ENCODE data around the gene C1orf56. TPM values are rescaled to one million over a fixed set of nuclear protein-coding genes. Genes with fewer than 3 reads are reported as not detected.

C1orf56 gene
- total and polyA plus RNA-seq, 2 experiments from 2014 or later: 13.6 to 15.6 TPM

GRCh38 chr1:151001602-151002001, 45.9 kb upstream of the C1orf56 start:
- TF ChIP-seq, protein P1, sequence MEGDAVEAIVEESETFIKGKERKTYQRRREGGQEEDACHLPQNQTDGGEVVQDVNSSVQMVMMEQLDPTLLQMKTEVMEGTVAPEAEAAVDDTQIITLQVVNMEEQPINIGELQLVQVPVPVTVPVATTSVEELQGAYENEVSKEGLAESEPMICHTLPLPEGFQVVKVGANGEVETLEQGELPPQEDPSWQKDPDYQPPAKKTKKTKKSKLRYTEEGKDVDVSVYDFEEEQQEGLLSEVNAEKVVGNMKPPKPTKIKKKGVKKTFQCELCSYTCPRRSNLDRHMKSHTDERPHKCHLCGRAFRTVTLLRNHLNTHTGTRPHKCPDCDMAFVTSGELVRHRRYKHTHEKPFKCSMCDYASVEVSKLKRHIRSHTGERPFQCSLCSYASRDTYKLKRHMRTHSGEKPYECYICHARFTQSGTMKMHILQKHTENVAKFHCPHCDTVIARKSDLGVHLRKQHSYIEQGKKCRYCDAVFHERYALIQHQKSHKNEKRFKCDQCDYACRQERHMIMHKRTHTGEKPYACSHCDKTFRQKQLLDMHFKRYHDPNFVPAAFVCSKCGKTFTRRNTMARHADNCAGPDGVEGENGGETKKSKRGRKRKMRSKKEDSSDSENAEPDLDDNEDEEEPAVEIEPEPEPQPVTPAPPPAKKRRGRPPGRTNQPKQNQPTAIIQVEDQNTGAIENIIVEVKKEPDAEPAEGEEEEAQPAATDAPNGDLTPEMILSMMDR (IDR thresholded peaks at IDR 0.05; ENCODE audit: low read depth, low read length): no peak
- DNase-seq (ENCODE audit: low read depth in 1 of 2, low spot score in 1 of 2): no peak
- Histone ChIP-seq H3K4me1 (ENCODE audit: low read depth) (peaks cover 19% of the 10 kb centered on the region), H3K27me3 (no peaks in the 10 kb centered on the region), H3K27ac (no peak overlapping the region), H3K9me3 (ENCODE audit: low read depth) (no peaks in the 10 kb centered on the region), H3K4me3 (no peak overlapping the region), H3K36me3 (peaks cover 5% of the 10 kb centered on the region)

DNA sequence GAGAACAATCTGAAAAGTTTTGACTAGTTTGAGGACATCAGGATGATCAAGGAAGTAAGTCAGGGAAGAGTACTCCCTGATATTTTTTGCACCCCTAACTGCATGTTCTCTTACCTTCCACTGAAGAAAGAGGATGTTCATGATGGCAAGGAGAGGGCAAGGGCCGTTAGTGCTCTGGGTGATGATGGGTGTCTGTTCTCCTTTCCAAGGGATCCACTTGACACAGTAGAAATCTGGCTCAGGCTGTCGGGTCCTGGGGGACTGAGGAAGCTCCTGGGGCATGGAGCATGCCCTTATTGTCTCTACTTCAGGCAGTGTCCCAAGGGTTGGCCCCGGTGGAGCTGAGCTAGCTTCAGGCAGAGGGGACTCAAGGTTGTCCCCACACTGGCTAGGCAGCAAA, 45.5 kb upstream of the C1orf56 start:
- H3K36me3 ChIP-seq: peaks cover 5% of the 10 kb centered on the region
- no peaks in the 10 kb centered on the region for H3K27me3 ChIP-seq
- DNase-seq (ENCODE audit: low read depth in 1 of 2, low spot score in 1 of 2): no peak
- H3K27ac ChIP-seq: no peak overlapping the region
- no peaks in the 10 kb centered on the region for H3K9me3 ChIP-seq (ENCODE audit: low read depth)
- H3K4me3 ChIP-seq: no peak overlapping the region
- TF ChIP-seq, protein P1 (IDR thresholded peaks at IDR 0.05; ENCODE audit: low read depth, low read length): no peak
- H3K4me1 ChIP-seq (ENCODE audit: low read depth): peaks cover 19% of the 10 kb centered on the region

GRCh38 chr1:151002611-151003010, 44.9 kb upstream of the C1orf56 start:
- H3K27me3 ChIP-seq: no peaks in the 10 kb centered on the region
- H3K4me3 ChIP-seq: no peak overlapping the region
- no peak overlapping the region for H3K27ac ChIP-seq
- H3K4me1 ChIP-seq (ENCODE audit: low read depth): peaks cover 19% of the 10 kb centered on the region
- no peaks in the 10 kb centered on the region for H3K9me3 ChIP-seq (ENCODE audit: low read depth)
- no peak for DNase-seq (ENCODE audit: low read depth in 1 of 2, low spot score in 1 of 2)
- H3K36me3 ChIP-seq: peaks cover 5% of the 10 kb centered on the region
- TF ChIP-seq, protein P1 (IDR thresholded peaks at IDR 0.05; ENCODE audit: low read depth, low read length): no peak

DNA sequence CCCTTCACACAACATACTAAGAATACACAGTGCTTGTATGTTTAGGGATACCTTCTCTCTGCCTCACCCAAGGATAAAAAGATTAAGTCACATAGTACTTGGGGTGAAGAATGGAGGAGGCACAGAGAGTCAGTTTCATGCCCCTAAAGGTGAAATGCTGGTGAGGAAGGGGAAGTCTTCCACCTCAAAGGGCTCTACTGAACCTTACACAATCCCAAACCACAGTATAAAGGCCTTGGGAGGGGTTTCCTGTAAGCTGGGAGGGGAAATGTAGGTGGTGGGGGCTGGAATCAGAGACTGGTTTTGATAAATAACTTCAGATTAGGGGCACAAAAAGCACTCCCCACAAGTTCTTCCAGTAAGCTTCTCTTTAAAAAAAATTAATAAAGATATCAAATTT, 44.4 kb upstream of the C1orf56 start:
- Histone ChIP-seq H3K27ac (no peak overlapping the region), H3K36me3 (peaks cover 5% of the 10 kb centered on the region), H3K4me3 (no peak overlapping the region), H3K4me1 (ENCODE audit: low read depth) (peaks cover 22% of the 10 kb centered on the region), H3K27me3 (no peaks in the 10 kb centered on the region), H3K9me3 (ENCODE audit: low read depth) (no peaks in the 10 kb centered on the region)
- DNase-seq (ENCODE audit: low read depth in 1 of 2, low spot score in 1 of 2): no peak
- TF ChIP-seq, protein P1 (IDR thresholded peaks at IDR 0.05; ENCODE audit: low read depth, low read length): no peak

DNA sequence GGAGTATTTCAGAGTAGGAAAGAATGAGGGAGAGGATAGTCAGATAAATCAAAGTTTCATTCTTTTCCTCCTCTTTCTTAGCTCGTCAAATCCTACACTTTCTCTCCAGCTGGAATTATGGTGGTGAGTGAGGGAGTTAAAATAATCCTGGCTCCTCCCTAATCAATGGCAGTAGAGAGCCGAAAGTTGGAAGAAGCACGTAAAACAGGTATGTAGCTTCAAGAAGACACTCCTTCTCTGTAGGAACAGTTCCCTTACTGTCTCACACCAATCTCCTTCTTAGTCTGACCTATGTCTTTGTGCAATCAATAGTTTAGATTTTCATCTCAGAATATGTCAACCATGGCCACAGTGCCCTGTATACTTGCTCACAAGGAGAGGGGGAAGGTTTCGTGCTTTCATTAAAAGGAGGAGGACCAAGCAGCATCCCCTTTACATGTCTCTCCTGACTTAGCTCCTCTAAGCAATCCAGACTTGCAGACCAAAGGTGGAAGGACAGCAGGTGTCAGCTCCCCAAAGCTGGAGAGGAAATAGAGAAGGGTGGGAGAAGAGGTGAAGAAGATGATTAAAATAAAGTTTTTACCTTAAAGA, 41.7 kb upstream of the C1orf56 start:
- no peaks in the 10 kb centered on the region for H3K9me3 ChIP-seq (ENCODE audit: low read depth)
- H3K27ac ChIP-seq: peak overlapping the region; percentile 93
- H3K36me3 ChIP-seq: no peaks in the 10 kb centered on the region
- peak overlapping the region; percentile 41 for H3K4me3 ChIP-seq
- DNase-seq (ENCODE audit: low read depth in 1 of 2, low spot score in 1 of 2): no peak
- H3K27me3 ChIP-seq: no peaks in the 10 kb centered on the region
- TF ChIP-seq, protein P1 (IDR thresholded peaks at IDR 0.05; ENCODE audit: low read depth, low read length): no peak
- peaks cover 28% of the 10 kb centered on the region for H3K4me1 ChIP-seq (ENCODE audit: low read depth)
